Measurements from ENCODE around the gene MARCHF4. TPM values are rescaled to one million over a fixed set of nuclear protein-coding genes. Genes with fewer than 3 reads are reported as not detected.

Gene MARCHF4
- total RNA-seq, 1 experiment from 2014 or later: 0.26 TPM

- H3K27me3 ChIP-seq (ENCODE audit: insufficient read depth, low read length): peaks cover under 1% of the 10 kb centered on the region; the same call in 1 of the 2 replicates
- H3K27ac ChIP-seq (ENCODE audit: insufficient read length, low read depth, low read length): no peak overlapping the region
- H4K20me1 ChIP-seq (ENCODE audit: control insufficient read depth, insufficient read depth, insufficient read length): no peaks in the 10 kb centered on the region
- H4K91ac ChIP-seq (ENCODE audit: insufficient read length, low read depth, low read length): no peak overlapping the region
- no peaks in the 10 kb centered on the region for H3K79me2 ChIP-seq (ENCODE audit: insufficient read depth, low read length)
- H3K27ac Mint-ChIP-seq: no peak overlapping the region
- H3K56ac ChIP-seq (ENCODE audit: insufficient read length, low read depth, low read length): no peak overlapping the region
- H3K14ac ChIP-seq (ENCODE audit: insufficient read depth, low read length): no peak overlapping the region
- peaks cover 3% of the 10 kb centered on the region; the same call in 1 of the 2 replicates for H3K4me1 ChIP-seq (ENCODE audit: insufficient read depth, low read length)
- H3K23me2 ChIP-seq (ENCODE audit: insufficient read length, low read depth, low read length, poor library complexity, severe bottlenecking): no peaks in the 10 kb centered on the region
- no peak for DNase-seq
- H3K18ac ChIP-seq (ENCODE audit: insufficient read length, low read depth, low read length): no peak overlapping the region
- H2BK5ac ChIP-seq (ENCODE audit: insufficient read length, low read length): no peak overlapping the region
- H3T11ph ChIP-seq (ENCODE audit: low read length): no peak overlapping the region
- peaks cover 14 to 34% of the 10 kb centered on the region in 2 experiments for H3K4me1 Mint-ChIP-seq
- no peak overlapping the region for H3K4me3 Mint-ChIP-seq
- H4K8ac ChIP-seq (replicated peaks; ENCODE audit: insufficient read length, low read depth, low read length): no peak overlapping the region
- H3K79me1 ChIP-seq (ENCODE audit: insufficient read depth, low read depth, low read length, poor library complexity, severe bottlenecking): no peaks in the 10 kb centered on the region
- no peak overlapping the region for H2BK120ac ChIP-seq (ENCODE audit: low read depth, low read length, poor library complexity, severe bottlenecking)
- no peak overlapping the region for H2AK5ac ChIP-seq (ENCODE audit: insufficient read length, low read length)
- no peaks in the 10 kb centered on the region for H3K9me3 ChIP-seq (ENCODE audit: control insufficient read depth, low read depth, low read length)
- H4K5ac ChIP-seq (ENCODE audit: insufficient read length, low read depth, low read length): no peak overlapping the region
- no peak overlapping the region for H2BK20ac ChIP-seq (ENCODE audit: low read depth, low read length, poor library complexity, severe bottlenecking)
- no peak overlapping the region for H3K9ac ChIP-seq (ENCODE audit: extremely low read depth, insufficient read length, low read length)
- no peak overlapping the region for H3K23ac ChIP-seq (ENCODE audit: insufficient read length, low read depth, low read length)
- WGBS (ENCODE audit: extremely low coverage, insufficient read length, low lambda C conversion rate): no CpG with 5 or more reads among the region's 2 CpGs
- H3K9me3 Mint-ChIP-seq: no peaks in the 10 kb centered on the region
- H2BK12ac ChIP-seq (ENCODE audit: insufficient read length, low read depth, low read length): no peak overlapping the region
- no peak for TF ChIP-seq CTCF (conservative IDR thresholded peaks at IDR 0.05)
- no peak overlapping the region for H3K4ac ChIP-seq (ENCODE audit: low read depth, low read length)
- H3K36me3 Mint-ChIP-seq (ENCODE audit: insufficient read depth in 1 of 3, low read depth in 3 of 3): no peaks in the 10 kb centered on the region
- H3K4me2 ChIP-seq (ENCODE audit: insufficient read depth, insufficient read length, low read length): no peak overlapping the region
- peaks cover 51% of the 10 kb centered on the region for H3K27me3 Mint-ChIP-seq (ENCODE audit: low read depth)
- no peak overlapping the region for H2BK15ac ChIP-seq (ENCODE audit: low read depth, low read length)
- H2AFZ ChIP-seq (ENCODE audit: low read length): no peak overlapping the region
Observed at GRCh38 chr2:216365518-216365917, 6.8 kb downstream of the MARCHF4 start.
